ENCODE data around the gene ACOT9. TPM values are rescaled to one million over a fixed set of nuclear protein-coding genes. Genes with fewer than 3 reads are reported as not detected.
A peak's percentile ranks its signal among the peaks of the same experiment; 100 is the strongest.
"Not testable (repeated sequence)": the region's sequence is repeated elsewhere in the genome, so short reads cannot be mapped to it uniquely, and the experiment has no call there.

Gene ACOT9
- total and polyA plus RNA-seq, 7 donors = 18.0 to 63.1 (median 32.6) TPM

GRCh38 chrX:23705235-23705634 lies 37.8 kb downstream of the ACOT9 start:
- Histone ChIP-seq H3K27me3 (no peaks in the 10 kb centered on the region), H3K4me1 (no peaks in the 10 kb centered on the region), H3K9me3 (no peaks in the 10 kb centered on the region), H3K27ac (no peak overlapping the region), H3K4me3 (no peak overlapping the region), H3K36me3 (peaks cover 0 to 53% (median 6%) of the 10 kb centered on the region in 4 donors)
- intact Hi-C loops (cut with DNase I) = no loop called here
- TF ChIP-seq POLR2AphosphoS5 (IDR thresholded peaks at IDR 0.05) (no peak), POLR2A (IDR thresholded peaks at IDR 0.05) (no peak), CTCF (IDR thresholded peaks at IDR 0.05) (no peak), EP300 (IDR thresholded peaks at IDR 0.05) (no peak)
- no peak for DNase-seq
- 77 to 97% methylated on average over 5 of the region's 5 CpGs for WGBS, 2 donors

GRCh38 chrX:23704673-23705206 lies 38.3 kb downstream of the ACOT9 start:
- H3K36me3 ChIP-seq = peaks cover 0 to 53% (median 6%) of the 10 kb centered on the region in 4 donors
- no peaks in the 10 kb centered on the region for H3K27me3 ChIP-seq
- no peaks in the 10 kb centered on the region for H3K9me3 ChIP-seq
- intact Hi-C loops (cut with DNase I) = no loop called here
- no peaks in the 10 kb centered on the region for H3K4me1 ChIP-seq
- TF ChIP-seq POLR2AphosphoS5 (IDR thresholded peaks at IDR 0.05) (no peak), POLR2A (IDR thresholded peaks at IDR 0.05) (no peak), CTCF (IDR thresholded peaks at IDR 0.05) (no peak), EP300 (IDR thresholded peaks at IDR 0.05) (no peak)
- no peak overlapping the region for H3K4me3 ChIP-seq
- WGBS, 2 donors = 93 to 95% methylated on average over 5 of the region's 5 CpGs
- H3K27ac ChIP-seq = no peak overlapping the region
- DNase-seq = no peak

- TF ChIP-seq EP300 (IDR thresholded peaks at IDR 0.05) = no peak
- no peak for TF ChIP-seq POLR2A (IDR thresholded peaks at IDR 0.05)
- TF ChIP-seq POLR2AphosphoS5 (IDR thresholded peaks at IDR 0.05) = no peak
- intact Hi-C loops (cut with DNase I) = loop anchor here (5.0 kb wide), 2 partner anchors 43 to 83 kb away; partner anchors contain the start of genes ACOT9 and SAT1
- Histone ChIP-seq H3K36me3 (peaks cover 0 to 20% (median 3%) of the 10 kb centered on the region in 4 donors), H3K4me3 (no peak overlapping the region), H3K9me3 (no peaks in the 10 kb centered on the region), H3K4me1 (no peaks in the 10 kb centered on the region), H3K27me3 (no peaks in the 10 kb centered on the region), H3K27ac (no peak overlapping the region)
- DNase-seq = no peak
- WGBS, 2 donors = 42 to 76% methylated on average over 16 of the region's 16 CpGs
Observed at GRCh38 chrX:23699636-23700194, 43.4 kb downstream of the ACOT9 start.

GRCh38 chrX:23694606-23695005 lies 48.5 kb downstream of the ACOT9 start:
- peak; percentile 82 for DNase-seq
- Histone ChIP-seq H3K4me1 (no peaks in the 10 kb centered on the region), H3K9me3 (no peaks in the 10 kb centered on the region), H3K4me3 (no peak overlapping the region), H3K36me3 (no peaks in the 10 kb centered on the region), H3K27me3 (no peaks in the 10 kb centered on the region), H3K27ac (no peak overlapping the region)
- peak in 1 of 4 experiments; percentile 54 for TF ChIP-seq CTCF (IDR thresholded peaks at IDR 0.05)
- TF ChIP-seq POLR2A (IDR thresholded peaks at IDR 0.05) = no peak
- intact Hi-C loops (cut with DNase I) = loop anchor here (2.0 to 5.0 kb wide), 3 partner anchors 48 to 208 kb away; partner anchors contain the start of genes ACOT9 and SAT1
- WGBS, 2 donors = 3% methylated on average over 8 of the region's 8 CpGs

GRCh38 chrX:23692166-23692565 lies 50.9 kb downstream of the ACOT9 start:
- H3K4me3 ChIP-seq = no peak overlapping the region
- TF ChIP-seq CTCF (IDR thresholded peaks at IDR 0.05) (no peak), EP300 (IDR thresholded peaks at IDR 0.05) (no peak), POLR2AphosphoS5 (IDR thresholded peaks at IDR 0.05) (no peak)
- H3K36me3 ChIP-seq = no peaks in the 10 kb centered on the region
- no peaks in the 10 kb centered on the region for H3K4me1 ChIP-seq
- no peaks in the 10 kb centered on the region for H3K9me3 ChIP-seq
- WGBS, 2 donors = 63 to 78% methylated on average over 8 of the region's 8 CpGs
- no peak for DNase-seq
- H3K27me3 ChIP-seq = no peaks in the 10 kb centered on the region
- intact Hi-C loops (cut with DNase I) = no loop called here
- H3K27ac ChIP-seq = no peak overlapping the region

GRCh38 chrX:23676486-23676885 lies 66.6 kb downstream of the ACOT9 start:
- H3K9me3 ChIP-seq; H3K27ac ChIP-seq; intact Hi-C loops (cut with DNase I); H3K4me3 ChIP-seq; H3K4me1 ChIP-seq; DNase-seq; H3K27me3 ChIP-seq: not testable (repeated sequence)
- peaks cover 0 to 17% (median 0%) of the 10 kb centered on the region in 4 donors for H3K36me3 ChIP-seq
- WGBS, 2 donors = 94 to 97% methylated on average over 3 of the region's 3 CpGs

All from sigmoid colon (tissue), 7 donors.